Adrenal gland (tissue), 12 donors: ENCODE measurements around the gene SPAG16. TPM values are rescaled to one million over a fixed set of nuclear protein-coding genes. Genes with fewer than 3 reads are reported as not detected.

Experiments used
- DNase-seq, 7 donors: peaks; one replicate each; pipeline ENCODE4 v3.0.0-alpha.2; 2019 to 2020
- H3K27ac ChIP-seq, 5 donors: fragments of 200-600 bp; sonication (generic) in 4 of 5; 1 replicate in 3 of 5; 2 replicates in 2 of 5; pipeline versions ENCODE4 v1.5.1 to v1.8.0; 2016 to 2020; ENCODE audit warnings: mild to moderate bottlenecking in 1 of 5
- H3K27me3 ChIP-seq: fragments of 200-600 bp; 2 replicates; pipeline ENCODE4 v1.8.0; 2021
- H3K36me3 ChIP-seq, 2 donors: fragments of 200-600 bp; replicated peaks in 1 of 2; 1 replicate in 1 of 2; 2 replicates in 1 of 2; pipeline versions ENCODE4 v1.5.1 to v1.8.0; 2018 to 2022
- H3K4me1 ChIP-seq, 2 donors: fragments of 200-600 bp; replicated peaks in 1 of 2; 1 replicate in 1 of 2; 2 replicates in 1 of 2; pipeline versions ENCODE4 v1.5.1 to v1.8.0; 2018 to 2021
- H3K4me3 ChIP-seq, 4 donors: fragments of 200-600 bp; sonication (generic) in 3 of 4; one replicate each; pipeline ENCODE4 v1.5.1; 2016 to 2018
- H3K9me3 ChIP-seq, 3 donors: fragments of 200-600 bp; sonication (generic) in 1 of 3; replicated peaks in 1 of 3; 1 replicate in 2 of 3; 2 replicates in 1 of 3; pipeline versions ENCODE4 v1.5.1 to v1.8.0; 2016 to 2021
- CTCF ChIP-seq, 6 experiments: fragments of 450-650 bp in 4 of 6; fragments of 200-600 bp in 2 of 6; sonication (generic) in 1 of 6; IDR thresholded peaks; 1 replicate in 5 of 6; 2 replicates in 1 of 6; pipeline versions ENCODE4 v1.5.1 to v1.8.0; 2016 to 2021; ENCODE audit warnings: antibody characterized with exemption in 6 of 6, mild to moderate bottlenecking in 2 of 6, moderate library complexity in 1 of 6
- POLR2A ChIP-seq, 2 donors: fragments of 450-650 bp; IDR thresholded peaks; one replicate each; pipeline ENCODE4 v1.6.1; 2017; ENCODE audit warnings: antibody characterized with exemption in 2 of 2, mild to moderate bottlenecking in 2 of 2, moderate library complexity in 1 of 2
- WGBS, 4 donors: extraction: QIAGEN DNeasy Blood & Tissue Kit in 2 of 4; methylation state at CpG; one replicate each; pipeline versions ENCODE4 v1.1.5 to v1.1.7; 2013 to 2017; 5-methylcytosine and 5-hydroxymethylcytosine counted together
- intact Hi-C, 2 donors: fragments of 100-400 bp; cut with DNase I; formaldehyde crosslinking; loops; one replicate each; pipeline versions ENCODE4 v1.14.1 to v1.15.0; 2022 to 2023
- polyA plus RNA-seq, 3 donors: library from polyadenylated mRNA; stranded (reverse); fragments of 200-250 nt in 2 of 3; fragments of 350-450 nt in 1 of 3; fragmentation: Illumina TruSeq in 1 of 3; extraction: RNeasy Lipid Tissue Mini Kit (QIAGEN cat#74804) in 1 of 3; gene quantifications; one replicate each; pipeline ENCODE4 v1.2.3, GENCODE V29; 2013 to 2014
- total RNA-seq, 9 donors: library from RNA; depleted of rRNA in 4 of 9; stranded (reverse); fragments of >200 nt in 4 of 9; fragments of 120-200 nt in 1 of 9; fragmentation: NEBNext Ultra II Directional in 1 of 9; extraction: Animal tissue kit (Norgen Biotek cat#: 25700) in 1 of 9; gene quantifications; one replicate each; pipeline versions ENCODE4 v1.1.0 to v1.2.4, GENCODE V29; 2013 to 2023
- donor health status: healthy with polysubstance abuse.
- donor health status: Bipolar disorder and iron deficiency.
- donor health status: DM: yes; HTN: yes; CAD: no.
- donor health status: DM: no; HTN: no; CAD: no.
- donor health status: DM: no; HTN: no; CAD: no.
- donor health status: DM: yes; HTN: yes; CAD: no.

SPAG16 gene
- total and polyA plus RNA-seq, 12 donors, result 12.4 to 45.3 (median 21.8) TPM

- no peak overlapping the region for H3K4me3 ChIP-seq
- no peaks in the 10 kb centered on the region for H3K27me3 ChIP-seq
- WGBS, 4 donors, result 65 to 81% (median 72%) methylated on average over 1 of the region's 1 CpG
- no peaks in the 10 kb centered on the region for H3K9me3 ChIP-seq
- TF ChIP-seq CTCF (IDR thresholded peaks at IDR 0.05) (no peak), POLR2A (IDR thresholded peaks at IDR 0.05) (no peak)
- no peak overlapping the region for H3K27ac ChIP-seq
- no peaks in the 10 kb centered on the region for H3K4me1 ChIP-seq
- H3K36me3 ChIP-seq, result no peaks in the 10 kb centered on the region
- intact Hi-C loops, result no loop called here
- DNase-seq, result no peak
These were observed 960.6 kb downstream of the SPAG16 start for GRCh38 chr2:214244847-214245246.

- DNase-seq, result no peak
- no peak for TF ChIP-seq POLR2A (IDR thresholded peaks at IDR 0.05)
- TF ChIP-seq CTCF (IDR thresholded peaks at IDR 0.05), result no peak
- intact Hi-C loops, result no loop called here
- H3K9me3 ChIP-seq, result no peaks in the 10 kb centered on the region
- no peak overlapping the region for H3K27ac ChIP-seq
- H3K4me3 ChIP-seq, result no peak overlapping the region
- H3K4me1 ChIP-seq, result no peaks in the 10 kb centered on the region
- H3K27me3 ChIP-seq, result no peaks in the 10 kb centered on the region
- no peaks in the 10 kb centered on the region for H3K36me3 ChIP-seq
These were observed 962.2 kb downstream of the SPAG16 start for GRCh38 chr2:214246417-214246816.

GRCh38 chr2:214247531-214247930, 963.3 kb downstream of the SPAG16 start:
- Histone ChIP-seq H3K36me3 (no peaks in the 10 kb centered on the region), H3K4me1 (no peaks in the 10 kb centered on the region), H3K4me3 (no peak overlapping the region), H3K27me3 (no peaks in the 10 kb centered on the region), H3K9me3 (no peaks in the 10 kb centered on the region), H3K27ac (no peak overlapping the region)
- WGBS, 4 donors, result 82 to 94% (median 88%) methylated on average over 3 of the region's 3 CpGs
- intact Hi-C loops, result no loop called here
- no peak for DNase-seq
- TF ChIP-seq POLR2A (IDR thresholded peaks at IDR 0.05) (no peak), CTCF (IDR thresholded peaks at IDR 0.05) (no peak)

- intact Hi-C loops, result no loop called here
- Histone ChIP-seq H3K4me1 (no peaks in the 10 kb centered on the region), H3K36me3 (no peaks in the 10 kb centered on the region), H3K27me3 (no peaks in the 10 kb centered on the region), H3K4me3 (no peak overlapping the region), H3K9me3 (no peaks in the 10 kb centered on the region), H3K27ac (no peak overlapping the region)
- WGBS, 4 donors, result 54 to 66% (median 61%) methylated on average over 1 of the region's 1 CpG
- DNase-seq, result no peak
- no peak for TF ChIP-seq POLR2A (IDR thresholded peaks at IDR 0.05)
- TF ChIP-seq CTCF (IDR thresholded peaks at IDR 0.05), result no peak
These were observed 970.8 kb downstream of the SPAG16 start for GRCh38 chr2:214255046-214255445.
